HG03135 (cell line): ENCODE results near the gene MGP.

Experiments used
- ATAC-seq: cut with Tn5 transposase; IDR thresholded peaks from one replicate; pipeline ENCODE4 v1.9.1; 2021; ENCODE audit warnings: mild to moderate bottlenecking, moderate library complexity; ENCODE audit not compliant: unreplicated experiment

MGP gene

GRCh38 chr12:14885718-14886221 lies at the start of gene MGP:
Gene MGP (minus strand): TSS chr12:14885854. CDS start chr12:14885791, 63 bp downstream.
- no peak for ATAC-seq

- no peak for ATAC-seq
Measured at GRCh38 chr12:14935031-14935430, 49.4 kb upstream of the MGP start.

- ATAC-seq = no peak
Measured at GRCh38 chr12:14934511-14934910, 48.9 kb upstream of the MGP start.

- no peak for ATAC-seq
Measured at GRCh38 chr12:14931791-14932560, 46.3 kb upstream of the MGP start.

GRCh38 chr12:14931359-14931758 lies 45.7 kb upstream of the MGP start:
- no peak for ATAC-seq

GRCh38 chr12:14930299-14930698 lies 44.6 kb upstream of the MGP start:
- no peak for ATAC-seq

- ATAC-seq = no peak
Measured at GRCh38 chr12:14928931-14929330, 43.3 kb upstream of the MGP start.

- ATAC-seq = no peak
Measured at GRCh38 chr12:14927267-14927666, 41.6 kb upstream of the MGP start.

GRCh38 chr12:14924541-14924940 lies 38.9 kb upstream of the MGP start:
- ATAC-seq = no peak

- no peak for ATAC-seq
Measured at GRCh38 chr12:14923944-14924343, 38.3 kb upstream of the MGP start.

- no peak for ATAC-seq
Measured at GRCh38 chr12:14921218-14921617, 35.6 kb upstream of the MGP start.

GRCh38 chr12:14920475-14921126 lies 34.9 kb upstream of the MGP start:
- no peak for ATAC-seq

GRCh38 chr12:14919455-14919854 lies 33.8 kb upstream of the MGP start:
- no peak for ATAC-seq

- ATAC-seq = no peak
Measured at GRCh38 chr12:14915736-14916135, 30.1 kb upstream of the MGP start.

GRCh38 chr12:14913381-14913781 lies 27.7 kb upstream of the MGP start:
- ATAC-seq = no peak

- no peak for ATAC-seq
Measured at GRCh38 chr12:14911131-14911530, 25.5 kb upstream of the MGP start.

GRCh38 chr12:14910090-14910915 lies 24.6 kb upstream of the MGP start:
- no peak for ATAC-seq

- no peak for ATAC-seq
Measured at GRCh38 chr12:14907953-14908352, 22.3 kb upstream of the MGP start.

- ATAC-seq = no peak
Measured at GRCh38 chr12:14906114-14906513, 20.5 kb upstream of the MGP start.

GRCh38 chr12:14905269-14906004 lies 19.8 kb upstream of the MGP start:
- no peak for ATAC-seq

- no peak for ATAC-seq
Measured at GRCh38 chr12:14904854-14905253, 19.2 kb upstream of the MGP start.
